ENCODE measurements around the gene EGR2. TPM values are rescaled to one million over a fixed set of nuclear protein-coding genes. Genes with fewer than 3 reads are reported as not detected.

The EGR2 gene
- total RNA-seq, 4 donors from 2014 or later: 0.82 to 1.3 TPM; not detected in 2

GRCh38 chr10:62779487-62780248 lies 36.5 kb downstream of the EGR2 start:
- DNase-seq: peak; percentile 61
- no peaks in the 10 kb centered on the region for H3K27me3 ChIP-seq
- in situ Hi-C loops (cut with MboI; ENCODE audit: low pct_ligation_motif_present in 1 of 4, low pct_unique_long_range_greater_than_20kb in 1 of 4, low sequenced_read_pairs in 3 of 4) (no loop called here), intact Hi-C loops (cut with DNase I; ENCODE audit: low total_unique reads) (no loop called here)
- no peak overlapping the region for H3K4me3 ChIP-seq
- TF ChIP-seq POLR2A (IDR thresholded peaks at IDR 0.05) (no peak), POLR2AphosphoS5 (IDR thresholded peaks at IDR 0.05) (no peak), EP300 (IDR thresholded peaks at IDR 0.05; ENCODE audit: low read depth) (no peak), CTCF (IDR thresholded peaks at IDR 0.05) (no peak)
- 82 to 88% methylated on average over 1 to 5 of the region's 5 CpGs for WGBS, 2 donors (ENCODE audit: low coverage in 1 of 2)
- H3K4me1 ChIP-seq: no peaks in the 10 kb centered on the region
- no peaks in the 10 kb centered on the region for H3K9me3 ChIP-seq
- H3K27ac ChIP-seq: no peak overlapping the region
- H3K36me3 ChIP-seq: no peaks in the 10 kb centered on the region

DNA sequence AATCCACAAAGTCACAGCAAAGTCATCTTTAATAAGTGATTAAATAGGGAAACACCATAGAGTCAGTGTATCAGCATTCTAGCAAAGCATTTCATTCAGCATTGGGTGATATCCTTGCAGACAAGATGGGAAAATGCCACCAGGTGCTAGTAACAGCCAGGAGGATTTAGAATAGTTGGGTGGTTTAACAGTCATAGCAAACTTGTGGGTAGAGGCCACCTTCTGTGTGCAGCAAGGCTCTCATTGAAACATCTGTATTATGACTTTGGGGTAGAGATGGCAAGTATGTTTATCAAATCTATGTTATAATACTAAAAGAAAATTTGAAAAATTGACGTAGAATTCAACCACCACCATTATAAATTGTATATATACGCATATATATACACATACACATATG lies 38.0 kb downstream of the EGR2 start:
- no peak for DNase-seq
- Histone ChIP-seq H3K4me3 (no peak overlapping the region), H3K27ac (no peak overlapping the region), H3K4me1 (no peaks in the 10 kb centered on the region), H3K27me3 (no peaks in the 10 kb centered on the region), H3K9me3 (no peaks in the 10 kb centered on the region), H3K36me3 (no peaks in the 10 kb centered on the region)
- no peak for TF ChIP-seq POLR2A (IDR thresholded peaks at IDR 0.05)
- TF ChIP-seq POLR2AphosphoS5 (IDR thresholded peaks at IDR 0.05): no peak
- no peak for TF ChIP-seq CTCF (IDR thresholded peaks at IDR 0.05)
- WGBS, 2 donors (ENCODE audit: low coverage in 1 of 2): 84 to 93% methylated on average over 2 of the region's 2 CpGs
- in situ Hi-C loops (cut with MboI; ENCODE audit: low pct_ligation_motif_present in 1 of 4, low pct_unique_long_range_greater_than_20kb in 1 of 4, low sequenced_read_pairs in 3 of 4) (no loop called here), intact Hi-C loops (cut with DNase I; ENCODE audit: low total_unique reads) (no loop called here)

- Histone ChIP-seq H3K4me1 (no peaks in the 10 kb centered on the region), H3K27me3 (no peaks in the 10 kb centered on the region), H3K9me3 (no peaks in the 10 kb centered on the region), H3K36me3 (no peaks in the 10 kb centered on the region), H3K27ac (no peak overlapping the region), H3K4me3 (no peak overlapping the region)
- intact Hi-C loops (cut with DNase I; ENCODE audit: low total_unique reads) (no loop called here), in situ Hi-C loops (cut with MboI; ENCODE audit: low pct_ligation_motif_present in 1 of 4, low pct_unique_long_range_greater_than_20kb in 1 of 4, low sequenced_read_pairs in 3 of 4) (no loop called here)
- 54 to 62% methylated on average over 5 to 7 of the region's 7 CpGs for WGBS, 2 donors (ENCODE audit: low coverage in 1 of 2)
- no peak for DNase-seq
- TF ChIP-seq EP300 (IDR thresholded peaks at IDR 0.05; ENCODE audit: low read depth) (no peak), POLR2A (IDR thresholded peaks at IDR 0.05) (no peak), POLR2AphosphoS5 (IDR thresholded peaks at IDR 0.05) (no peak), CTCF (IDR thresholded peaks at IDR 0.05) (no peak)
These were observed 43.8 kb downstream of the EGR2 start for GRCh38 chr10:62772186-62772974.

- no peak for DNase-seq
- Histone ChIP-seq H3K36me3 (no peaks in the 10 kb centered on the region), H3K4me3 (no peak overlapping the region), H3K27ac (no peak overlapping the region), H3K9me3 (no peaks in the 10 kb centered on the region), H3K4me1 (no peaks in the 10 kb centered on the region), H3K27me3 (no peaks in the 10 kb centered on the region)
- in situ Hi-C loops (cut with MboI; ENCODE audit: low pct_ligation_motif_present in 1 of 4, low pct_unique_long_range_greater_than_20kb in 1 of 4, low sequenced_read_pairs in 3 of 4) (no loop called here), intact Hi-C loops (cut with DNase I; ENCODE audit: low total_unique reads) (no loop called here)
- WGBS, 2 donors (ENCODE audit: low coverage in 1 of 2): 95 to 100% methylated on average over 1 of the region's 1 CpG
- TF ChIP-seq POLR2A (IDR thresholded peaks at IDR 0.05) (no peak), CTCF (IDR thresholded peaks at IDR 0.05) (no peak), POLR2AphosphoS5 (IDR thresholded peaks at IDR 0.05) (no peak), EP300 (IDR thresholded peaks at IDR 0.05; ENCODE audit: low read depth) (no peak)
These were observed 46.5 kb downstream of the EGR2 start for GRCh38 chr10:62769574-62770242.
